Lower lobe of right lung (tissue), 2 donors: ENCODE measurements around the gene ADAMTSL1. TPM values are rescaled to one million over a fixed set of nuclear protein-coding genes. Genes with fewer than 3 reads are reported as not detected.

ENCODE experiments used
- ATAC-seq, 2 donors: fragments of 200-7000 bp; cut with Tn5 transposase; one replicate each; pipeline ENCODE4 v1.9.1; 2020 to 2022; ENCODE audit warnings: mild to moderate bottlenecking in 2 of 2, moderate library complexity in 2 of 2
- DNase-seq: peaks from one replicate; pipeline ENCODE4 v3.0.0-alpha.2; 2020
- H3K27ac ChIP-seq: fragments of 200-600 bp; one replicate; pipeline ENCODE4 v1.8.0; 2022
- H3K27me3 ChIP-seq: fragments of 200-600 bp; one replicate; pipeline ENCODE4 v1.8.0; 2022; ENCODE audit warnings: low read depth
- H3K36me3 ChIP-seq: fragments of 200-600 bp; one replicate; pipeline ENCODE4 v1.8.0; 2022; ENCODE audit warnings: mild to moderate bottlenecking
- H3K4me1 ChIP-seq: fragments of 200-600 bp; one replicate; pipeline ENCODE4 v1.8.0; 2022
- H3K4me3 ChIP-seq: fragments of 200-600 bp; one replicate; pipeline ENCODE4 v1.8.0; 2022; ENCODE audit warnings: mild to moderate bottlenecking
- H3K9me3 ChIP-seq: fragments of 200-600 bp; one replicate; pipeline ENCODE4 v1.8.0; 2022
- CTCF ChIP-seq: fragments of 200-600 bp; IDR thresholded peaks from one replicate; pipeline ENCODE4 v1.8.0; 2022; ENCODE audit warnings: antibody characterized with exemption, mild to moderate bottlenecking
- intact Hi-C: fragments of 100-400 bp; cut with DNase I; formaldehyde crosslinking; loops from one replicate; pipeline ENCODE4 v1.11.0; 2022
- total RNA-seq: library from RNA; stranded (reverse); fragmentation: NEBNext Ultra II Directional; extraction: Animal tissue kit (Norgen Biotek cat#: 25700); gene quantifications from one replicate; pipeline ENCODE4 v1.2.1, GENCODE V29; 2021
- donor health status: DM: no; HTN: yes; CAD: no; lungs with severe emphysema.

ADAMTSL1 gene
- total RNA-seq, 1 donor from 2014 or later: 3.7 TPM

GRCh38 chr9:18433620-18434019 lies 40.3 kb upstream of the ADAMTSL1 start:
- Histone ChIP-seq H3K27me3 (no peaks in the 10 kb centered on the region), H3K27ac (no peak overlapping the region), H3K36me3 (no peaks in the 10 kb centered on the region), H3K4me3 (no peak overlapping the region), H3K4me1 (peaks cover 14% of the 10 kb centered on the region), H3K9me3 (no peaks in the 10 kb centered on the region)
- ATAC-seq: no peak
- intact Hi-C loops: no loop called here
- DNase-seq: no peak
- TF ChIP-seq CTCF: no peak

- Histone ChIP-seq H3K4me3 (peak overlapping the region; percentile 51), H3K27ac (peak overlapping the region; percentile 31), H3K9me3 (no peaks in the 10 kb centered on the region), H3K4me1 (peaks cover 14% of the 10 kb centered on the region), H3K36me3 (no peaks in the 10 kb centered on the region), H3K27me3 (no peaks in the 10 kb centered on the region)
- no peak for TF ChIP-seq CTCF
- peak; percentile 55 to 76 for ATAC-seq
- DNase-seq: no peak
- intact Hi-C loops: no loop called here
These were observed 36.4 kb upstream of the ADAMTSL1 start for GRCh38 chr9:18437315-18438201.

GRCh38 chr9:18438300-18438925 lies 35.5 kb upstream of the ADAMTSL1 start:
- Histone ChIP-seq H3K4me1 (peaks cover 14% of the 10 kb centered on the region), H3K27ac (no peak overlapping the region), H3K4me3 (peak overlapping the region; percentile 51), H3K27me3 (no peaks in the 10 kb centered on the region), H3K9me3 (no peaks in the 10 kb centered on the region), H3K36me3 (no peaks in the 10 kb centered on the region)
- intact Hi-C loops: no loop called here
- DNase-seq: peak; percentile 42
- ATAC-seq: peak; percentile 55 to 60
- TF ChIP-seq CTCF: peak; percentile 19

- H3K4me1 ChIP-seq: peaks cover 14% of the 10 kb centered on the region
- intact Hi-C loops: no loop called here
- H3K27me3 ChIP-seq: no peaks in the 10 kb centered on the region
- no peak for ATAC-seq
- no peak for DNase-seq
- peak overlapping the region; percentile 51 for H3K4me3 ChIP-seq
- TF ChIP-seq CTCF: no peak
- no peak overlapping the region for H3K27ac ChIP-seq
- no peaks in the 10 kb centered on the region for H3K9me3 ChIP-seq
- H3K36me3 ChIP-seq: no peaks in the 10 kb centered on the region
These were observed 35.0 kb upstream of the ADAMTSL1 start for GRCh38 chr9:18438951-18439350.

GRCh38 chr9:18441261-18441660 lies 32.7 kb upstream of the ADAMTSL1 start:
- Histone ChIP-seq H3K4me1 (peaks cover 14% of the 10 kb centered on the region), H3K9me3 (no peaks in the 10 kb centered on the region), H3K36me3 (no peaks in the 10 kb centered on the region), H3K4me3 (no peak overlapping the region), H3K27ac (no peak overlapping the region), H3K27me3 (no peaks in the 10 kb centered on the region)
- intact Hi-C loops: no loop called here
- no peak for DNase-seq
- no peak for TF ChIP-seq CTCF
- ATAC-seq: no peak
